Measurements from ENCODE around the gene TSTD1. TPM values are rescaled to one million over a fixed set of nuclear protein-coding genes. Genes with fewer than 3 reads are reported as not detected.

The TSTD1 gene
- total and polyA plus RNA-seq, 8 donors: 24.8 to 131 (median 35.4) TPM

DNA sequence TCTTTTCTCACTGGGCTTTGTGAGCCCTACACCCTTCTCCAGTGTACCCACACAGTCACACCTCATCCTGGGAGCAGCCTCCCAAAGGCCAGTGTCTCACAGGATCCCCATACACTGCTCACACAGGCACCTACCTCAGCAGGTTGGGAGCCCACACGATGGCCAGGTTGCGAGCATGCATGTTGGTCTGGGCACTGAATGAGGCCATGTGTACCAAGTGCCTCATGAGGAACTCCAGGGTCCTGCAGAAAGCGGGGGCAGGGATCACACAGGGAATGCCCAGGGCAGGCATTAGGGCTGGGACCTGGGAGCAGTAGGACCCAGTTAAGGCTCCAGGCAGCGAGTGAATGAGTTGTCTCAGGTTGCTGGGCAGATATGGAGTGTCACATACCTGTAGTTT, 15.5 kb upstream of the TSTD1 start:
- Histone ChIP-seq H3K4me1 (no peaks in the 10 kb centered on the region), H3K4me3 (no peak overlapping the region), H3K9me3 (no peaks in the 10 kb centered on the region), H3K27ac (no peak overlapping the region), H3K36me3 (no peaks in the 10 kb centered on the region), H3K27me3 (no peaks in the 10 kb centered on the region)
- peak in 1 of 6 donors; percentile 31 for DNase-seq
- intact Hi-C loops (cut with DNase I): no loop called here
- 73% methylated on average over 4 of the region's 4 CpGs for WGBS, 2 donors
- no peak for TF ChIP-seq CTCF (IDR thresholded peaks at IDR 0.05)
- no peak for FAIRE-seq
- no peak for ATAC-seq

GRCh38 chr1:161052899-161053298, 14.1 kb upstream of the TSTD1 start:
- no peak for TF ChIP-seq CTCF (IDR thresholded peaks at IDR 0.05)
- ATAC-seq (no peak), FAIRE-seq (no peak), DNase-seq (no peak)
- 71 to 74% methylated on average over 3 of the region's 3 CpGs for WGBS, 2 donors
- no peak overlapping the region for H3K27ac ChIP-seq
- H3K9me3 ChIP-seq: no peaks in the 10 kb centered on the region
- no peaks in the 10 kb centered on the region for H3K4me1 ChIP-seq
- intact Hi-C loops (cut with DNase I): no loop called here
- no peaks in the 10 kb centered on the region for H3K27me3 ChIP-seq
- no peak overlapping the region for H3K4me3 ChIP-seq
- no peaks in the 10 kb centered on the region for H3K36me3 ChIP-seq

GRCh38 chr1:161051219-161051618, 12.5 kb upstream of the TSTD1 start:
- Histone ChIP-seq H3K36me3 (no peaks in the 10 kb centered on the region), H3K27ac (no peak overlapping the region), H3K4me3 (no peak overlapping the region), H3K9me3 (no peaks in the 10 kb centered on the region), H3K4me1 (no peaks in the 10 kb centered on the region), H3K27me3 (no peaks in the 10 kb centered on the region)
- FAIRE-seq (no peak), DNase-seq (no peak), ATAC-seq (no peak)
- intact Hi-C loops (cut with DNase I): no loop called here
- TF ChIP-seq CTCF (IDR thresholded peaks at IDR 0.05): no peak
- WGBS, 2 donors: 81 to 82% methylated on average over 10 of the region's 10 CpGs

- FAIRE-seq: no peak
- 89 to 92% methylated on average over 5 of the region's 5 CpGs for WGBS, 2 donors
- Histone ChIP-seq H3K4me3 (no peak overlapping the region), H3K27me3 (no peaks in the 10 kb centered on the region), H3K9me3 (no peaks in the 10 kb centered on the region), H3K27ac (no peak overlapping the region), H3K36me3 (no peaks in the 10 kb centered on the region), H3K4me1 (peaks cover 0 to 4% (median 3%) of the 10 kb centered on the region in 3 donors)
- DNase-seq: no peak
- no peak for TF ChIP-seq CTCF (IDR thresholded peaks at IDR 0.05)
- intact Hi-C loops (cut with DNase I): no loop called here
- ATAC-seq: no peak
Observed at GRCh38 chr1:161048949-161049722, 10.4 kb upstream of the TSTD1 start.
